Endothelial cell (in vitro differentiated cells): ENCODE results near the gene PTRH2. TPM values are rescaled to one million over a fixed set of nuclear protein-coding genes. Genes with fewer than 3 reads are reported as not detected.

Source experiments
- DNase-seq: peaks from one replicate; pipeline ENCODE4 v3.0.0; 2021; ENCODE audit warnings: low spot score
- H3K27ac Mint-ChIP-seq: one replicate; pipeline ENCODE4 v1.8.0; 2021; ENCODE audit warnings: mixed read lengths, inconsistent platforms; ENCODE audit not compliant: unreplicated experiment
- H3K27me3 Mint-ChIP-seq: one replicate; pipeline ENCODE4 v1.8.0; 2021; ENCODE audit warnings: mild to moderate bottlenecking, moderate library complexity, mixed read lengths, inconsistent platforms; ENCODE audit not compliant: unreplicated experiment
- H3K36me3 Mint-ChIP-seq: one replicate; pipeline ENCODE4 v1.8.0; 2021; ENCODE audit warnings: mild to moderate bottlenecking, low read depth, mixed read lengths, inconsistent platforms; ENCODE audit not compliant: unreplicated experiment
- H3K4me1 Mint-ChIP-seq: one replicate; pipeline ENCODE4 v1.8.0; 2021; ENCODE audit warnings: mild to moderate bottlenecking, mixed read lengths, inconsistent platforms; ENCODE audit not compliant: unreplicated experiment
- H3K4me3 Mint-ChIP-seq: one replicate; pipeline ENCODE4 v1.8.0; 2021; ENCODE audit warnings: mild to moderate bottlenecking, mixed read lengths, inconsistent platforms; ENCODE audit not compliant: unreplicated experiment
- H3K9me3 Mint-ChIP-seq: one replicate; pipeline ENCODE4 v1.8.0; 2021; ENCODE audit warnings: mixed read lengths, inconsistent platforms; ENCODE audit not compliant: unreplicated experiment
- CTCF ChIP-seq: fragments of 200-600 bp; sonication (generic); IDR thresholded peaks from one replicate; pipeline ENCODE4 v1.5.0; 2021; ENCODE audit warnings: antibody characterized with exemption; ENCODE audit not compliant: unreplicated experiment
- total RNA-seq: library from RNA; stranded (reverse); fragmentation: NEBNext Ultra II Directional; extraction: Animal tissue kit (Norgen Biotek cat#: 25700); gene quantifications from one replicate; pipeline ENCODE4 v1.2.1, GENCODE V29; 2021; ENCODE audit not compliant: unreplicated experiment

The PTRH2 gene
- total RNA-seq, 1 donor from 2014 or later, result 15.4 TPM

GRCh38 chr17:59745040-59745439, 37.8 kb upstream of the PTRH2 start:
- TF ChIP-seq CTCF, result no peak
- H3K4me3 Mint-ChIP-seq, result no peak overlapping the region
- DNase-seq, result no peak
- H3K27ac Mint-ChIP-seq, result no peak overlapping the region
- H3K4me1 Mint-ChIP-seq, result no peaks in the 10 kb centered on the region
- peaks cover 20% of the 10 kb centered on the region for H3K36me3 Mint-ChIP-seq
- H3K9me3 Mint-ChIP-seq, result no peaks in the 10 kb centered on the region
- H3K27me3 Mint-ChIP-seq, result no peaks in the 10 kb centered on the region

- no peak for DNase-seq
- no peaks in the 10 kb centered on the region for H3K4me1 Mint-ChIP-seq
- H3K27me3 Mint-ChIP-seq, result no peaks in the 10 kb centered on the region
- peaks cover 20% of the 10 kb centered on the region for H3K36me3 Mint-ChIP-seq
- TF ChIP-seq CTCF, result no peak
- H3K9me3 Mint-ChIP-seq, result no peaks in the 10 kb centered on the region
- no peak overlapping the region for H3K27ac Mint-ChIP-seq
- H3K4me3 Mint-ChIP-seq, result peak overlapping the region; percentile 19
Observed at GRCh38 chr17:59743842-59744241, 36.6 kb upstream of the PTRH2 start.

GRCh38 chr17:59737324-59737723, 30.1 kb upstream of the PTRH2 start:
- DNase-seq, result no peak
- no peaks in the 10 kb centered on the region for H3K9me3 Mint-ChIP-seq
- no peaks in the 10 kb centered on the region for H3K4me1 Mint-ChIP-seq
- no peaks in the 10 kb centered on the region for H3K27me3 Mint-ChIP-seq
- no peak for TF ChIP-seq CTCF
- H3K27ac Mint-ChIP-seq, result no peak overlapping the region
- H3K36me3 Mint-ChIP-seq, result peaks cover 7% of the 10 kb centered on the region
- H3K4me3 Mint-ChIP-seq, result no peak overlapping the region

- DNase-seq, result no peak
- Mint-ChIP-seq H3K4me3 (no peak overlapping the region), H3K4me1 (no peaks in the 10 kb centered on the region), H3K27me3 (no peaks in the 10 kb centered on the region), H3K27ac (no peak overlapping the region), H3K36me3 (no peaks in the 10 kb centered on the region), H3K9me3 (no peaks in the 10 kb centered on the region)
- no peak for TF ChIP-seq CTCF
Observed at GRCh38 chr17:59734226-59734625, 27.0 kb upstream of the PTRH2 start.

GRCh38 chr17:59733697-59734096, 26.5 kb upstream of the PTRH2 start:
- no peaks in the 10 kb centered on the region for H3K36me3 Mint-ChIP-seq
- no peaks in the 10 kb centered on the region for H3K27me3 Mint-ChIP-seq
- no peaks in the 10 kb centered on the region for H3K4me1 Mint-ChIP-seq
- no peak for DNase-seq
- no peak overlapping the region for H3K27ac Mint-ChIP-seq
- no peak overlapping the region for H3K4me3 Mint-ChIP-seq
- H3K9me3 Mint-ChIP-seq, result no peaks in the 10 kb centered on the region
- no peak for TF ChIP-seq CTCF
